ENCODE data around the gene EIF4EBP2.

Gene EIF4EBP2

DNA sequence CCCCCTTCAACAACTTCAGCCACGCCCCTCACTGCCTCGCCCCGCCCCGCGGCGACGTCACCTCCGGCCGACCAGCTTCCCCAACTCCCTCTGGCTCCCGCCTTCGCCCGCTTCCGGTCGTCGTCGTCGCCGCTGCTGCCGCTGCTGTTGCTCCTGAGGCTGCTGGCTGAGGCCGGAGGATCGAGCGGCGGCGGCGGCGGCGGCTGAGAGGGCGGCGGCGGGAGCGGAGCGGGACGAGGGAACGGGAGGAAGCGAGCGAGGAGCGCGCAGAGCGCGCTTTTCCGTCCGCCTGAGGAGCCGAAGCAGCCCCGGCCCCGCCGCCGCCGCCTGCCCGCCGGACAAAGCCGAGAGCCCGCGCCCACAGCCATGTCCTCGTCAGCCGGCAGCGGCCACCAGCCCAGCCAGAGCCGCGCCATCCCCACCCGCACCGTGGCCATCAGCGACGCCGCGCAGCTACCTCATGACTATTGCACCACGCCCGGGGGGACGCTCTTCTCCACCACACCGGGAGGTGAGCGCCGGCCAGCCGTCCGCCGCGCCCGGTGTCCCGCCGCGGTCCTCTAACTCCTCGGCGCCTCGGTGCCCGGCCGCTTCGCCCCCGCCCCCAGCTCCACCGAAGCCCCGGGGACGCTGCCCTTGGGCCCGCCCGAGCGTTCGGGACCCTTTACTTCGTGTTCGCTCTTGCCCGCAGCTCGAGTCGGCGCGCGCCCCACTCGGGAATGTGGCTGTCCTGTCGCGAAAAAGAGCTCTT is at the start of gene EIF4EBP2:
TSS of gene EIF4EBP2 (plus strand) at position 110 of the 751 bp plus-strand sequence. CDS start at position 367, 257 bp downstream.
- peak; percentile 90 for DNase-seq (ENCODE audit: low read depth)

DNA sequence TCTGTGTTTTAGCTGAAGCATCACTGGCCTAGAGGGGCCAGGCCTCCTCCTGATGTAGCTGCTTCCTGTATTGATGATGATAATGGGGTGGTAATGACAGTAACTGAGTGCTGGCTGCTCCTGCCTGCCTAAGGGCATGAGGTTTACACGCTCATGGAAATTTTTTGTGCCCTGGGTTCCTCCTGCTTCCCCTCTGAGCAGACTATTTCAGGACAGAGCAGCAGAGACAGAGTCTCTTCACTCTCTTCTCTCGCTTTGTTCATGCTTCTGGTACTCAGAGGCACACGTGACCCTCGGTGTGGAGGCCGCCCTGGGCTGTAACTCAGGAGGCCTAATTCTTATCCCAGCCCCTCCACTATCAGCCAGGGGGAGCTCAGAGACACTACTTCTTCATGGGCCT is 49.4 kb upstream of the EIF4EBP2 start:
- no peak for DNase-seq (ENCODE audit: low read depth)

- DNase-seq (ENCODE audit: low read depth): no peak
These were observed 48.6 kb upstream of the EIF4EBP2 start for GRCh38 chr10:70355051-70356021.

- DNase-seq (ENCODE audit: low read depth): no peak
These were observed 46.4 kb upstream of the EIF4EBP2 start for GRCh38 chr10:70357565-70357964.

GRCh38 chr10:70358446-70358845 is 45.5 kb upstream of the EIF4EBP2 start:
- DNase-seq (ENCODE audit: low read depth): no peak

GRCh38 chr10:70359017-70359550 is 44.9 kb upstream of the EIF4EBP2 start:
- no peak for DNase-seq (ENCODE audit: low read depth)

GRCh38 chr10:70360215-70360614 is 43.7 kb upstream of the EIF4EBP2 start:
- DNase-seq (ENCODE audit: low read depth): no peak

DNA sequence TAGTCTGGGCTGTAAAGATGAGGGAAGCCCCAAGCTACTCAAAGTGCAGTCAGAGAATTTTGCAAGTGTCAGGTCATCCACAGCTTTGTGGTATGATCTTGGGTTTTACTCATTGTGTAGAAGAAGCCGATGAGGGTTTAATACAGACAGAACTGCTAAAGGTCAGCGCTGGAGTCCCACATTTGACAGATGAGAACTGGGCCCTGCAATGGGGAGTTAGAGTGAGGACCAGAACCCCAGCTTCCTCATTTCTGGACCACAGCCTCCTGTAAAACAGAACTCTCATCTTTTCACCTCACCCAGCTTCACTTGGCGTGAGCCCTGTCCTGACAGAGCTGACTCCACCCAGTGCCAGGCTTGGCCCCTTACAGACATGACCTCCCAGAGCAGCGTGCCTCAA is 41.6 kb upstream of the EIF4EBP2 start:
- no peak for DNase-seq (ENCODE audit: low read depth)

GRCh38 chr10:70363292-70363691 is 40.7 kb upstream of the EIF4EBP2 start:
- DNase-seq (ENCODE audit: low read depth): no peak

GRCh38 chr10:70363971-70364771 is 39.8 kb upstream of the EIF4EBP2 start:
- DNase-seq (ENCODE audit: low read depth): peak; percentile 92

- DNase-seq (ENCODE audit: low read depth): no peak
These were observed 39.2 kb upstream of the EIF4EBP2 start for GRCh38 chr10:70364772-70365091.

- DNase-seq (ENCODE audit: low read depth): no peak
These were observed 36.6 kb upstream of the EIF4EBP2 start for GRCh38 chr10:70367195-70367796.

- DNase-seq (ENCODE audit: low read depth): no peak
These were observed 35.0 kb upstream of the EIF4EBP2 start for GRCh38 chr10:70368774-70369482.

DNA sequence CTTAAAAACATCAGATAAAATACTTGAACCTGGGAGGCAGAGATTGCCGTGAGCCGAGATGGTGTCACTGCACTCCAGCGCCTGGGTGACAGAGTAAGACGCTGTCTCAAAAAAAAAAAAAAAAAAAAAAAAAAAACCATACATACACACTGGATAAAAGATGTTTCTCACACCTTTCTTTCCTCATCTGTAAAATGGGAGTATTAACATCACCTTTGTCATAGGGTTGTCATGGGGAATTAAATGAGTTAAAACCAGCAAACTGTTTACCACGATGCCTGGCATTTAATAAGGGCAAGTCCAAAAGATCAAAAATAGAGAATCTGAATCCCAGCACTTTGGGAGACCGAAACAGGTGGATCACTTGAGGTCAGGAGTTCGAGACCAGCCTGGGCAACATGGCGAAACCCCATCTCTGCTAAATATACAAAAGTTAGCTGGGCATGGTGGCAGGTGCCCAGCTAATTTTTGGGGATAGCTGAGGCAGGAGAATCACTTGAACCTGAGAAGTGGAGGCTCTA is 34.4 kb upstream of the EIF4EBP2 start:
- no peak for DNase-seq (ENCODE audit: low read depth)

GRCh38 chr10:70370766-70371165 is 33.2 kb upstream of the EIF4EBP2 start:
- DNase-seq (ENCODE audit: low read depth): no peak

GRCh38 chr10:70371846-70372245 is 32.1 kb upstream of the EIF4EBP2 start:
- DNase-seq (ENCODE audit: low read depth): no peak

- DNase-seq (ENCODE audit: low read depth): no peak
These were observed 28.9 kb upstream of the EIF4EBP2 start for GRCh38 chr10:70374775-70375614.

- DNase-seq (ENCODE audit: low read depth): no peak
These were observed 27.2 kb upstream of the EIF4EBP2 start for GRCh38 chr10:70376436-70377378.

- peak; percentile 75 for DNase-seq (ENCODE audit: low read depth)
These were observed 25.8 kb upstream of the EIF4EBP2 start for GRCh38 chr10:70378122-70378521.
